Amygdala (tissue), 56 donors: ENCODE results near the gene TSPAN12.
"Not testable (repeated sequence)": the region's sequence is repeated elsewhere in the genome, so short reads cannot be mapped to it uniquely, and the experiment has no call there.

Experiments used
- DNase-seq, 56 donors: peaks; one replicate each; lab custom pipeline; 2025; lab: John Stamatoyannopoulos, UW

The TSPAN12 gene

DNA sequence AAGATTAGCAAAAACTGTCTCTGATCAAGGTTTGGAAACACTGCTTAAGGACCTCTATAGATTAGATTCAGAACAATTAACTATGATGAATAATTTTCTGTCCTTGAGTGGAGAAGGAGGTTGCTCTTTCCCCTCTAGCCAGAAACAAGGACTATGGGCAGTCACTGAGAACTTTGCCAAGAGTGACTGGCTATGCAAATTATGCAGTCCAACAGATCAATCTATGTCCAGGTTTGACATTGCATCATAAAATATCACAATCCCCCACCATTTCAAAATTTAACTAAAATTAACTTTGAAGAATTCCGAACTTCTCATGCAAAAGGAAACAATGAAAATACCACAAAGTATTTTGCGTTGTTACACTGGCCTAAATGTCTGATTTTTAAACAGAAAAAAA lies 50.6 kb downstream of the TSPAN12 start:
- DNase-seq, result no peak

DNA sequence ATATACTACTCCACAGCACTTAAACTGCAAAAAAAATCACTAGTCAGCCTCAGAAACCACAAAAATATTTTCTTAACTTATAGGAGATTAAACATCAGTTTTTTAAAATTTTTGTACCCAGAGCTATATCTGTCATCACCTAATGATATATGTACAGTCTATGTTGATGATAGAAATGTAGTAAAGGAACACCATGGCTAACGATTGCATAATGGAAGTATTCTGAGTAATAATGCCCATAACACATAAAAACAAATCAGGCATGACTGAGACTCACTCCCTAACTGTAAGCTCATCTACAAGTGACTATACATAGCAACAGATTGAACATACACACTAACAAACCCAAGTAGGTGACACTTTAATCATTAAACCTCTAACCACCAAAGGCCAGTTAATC lies 51.3 kb downstream of the TSPAN12 start:
- DNase-seq, result no peak

DNA sequence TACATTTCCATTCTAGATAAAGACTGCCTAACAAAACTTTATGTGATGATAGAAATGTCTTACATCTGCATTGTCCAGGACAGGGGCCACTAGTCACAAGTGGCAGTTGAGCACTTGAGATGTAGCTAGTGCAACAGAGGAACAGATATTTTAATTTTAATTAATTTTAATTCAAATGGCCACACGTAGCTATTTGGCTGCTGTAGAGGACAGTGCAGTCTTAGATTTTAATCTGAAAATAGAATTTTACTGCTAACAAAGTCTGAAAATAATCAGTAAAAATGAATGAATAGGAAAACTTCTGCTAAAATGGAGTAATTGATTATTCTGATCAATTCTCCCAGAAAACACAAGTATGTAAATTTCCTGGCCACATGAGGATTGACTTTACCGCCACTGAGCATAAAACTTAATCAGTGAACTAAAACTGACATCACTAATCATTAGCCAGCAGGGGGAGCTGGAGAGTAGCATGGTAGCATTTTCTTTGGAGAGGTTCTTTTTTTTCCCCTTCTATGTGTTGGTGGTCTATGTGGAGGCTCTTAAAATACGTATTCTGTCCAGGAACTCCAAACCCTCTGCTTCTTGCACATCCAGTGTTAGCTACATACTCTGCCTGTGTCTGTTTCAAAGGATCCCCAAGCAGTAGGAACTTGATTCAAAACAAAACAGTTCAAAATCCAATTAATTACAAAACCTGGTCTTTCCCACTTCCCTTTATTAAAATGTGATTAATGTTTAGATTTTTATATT lies 52.1 kb downstream of the TSPAN12 start:
- DNase-seq, result peak in 24 of 56 donors; percentile 0 to 58 (median 4)

DNA sequence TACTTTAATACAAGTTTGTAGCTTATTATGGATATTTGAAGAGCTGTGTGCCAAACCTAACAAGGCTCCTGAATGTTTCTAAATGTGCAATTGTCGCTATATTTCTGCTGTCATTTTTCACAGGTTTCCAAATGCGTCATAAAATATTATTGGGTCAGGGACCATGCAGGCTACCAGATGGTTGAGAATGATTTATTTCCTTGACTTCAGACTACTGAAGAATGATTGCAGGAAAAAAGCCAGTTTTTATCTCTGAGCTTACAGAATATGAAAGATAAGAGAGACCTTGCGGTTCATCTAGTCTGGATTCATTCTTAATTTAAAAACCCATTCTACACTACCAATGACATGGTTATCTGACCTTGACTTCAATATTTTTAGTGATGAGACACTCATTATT lies 55.2 kb downstream of the TSPAN12 start:
- no peak for DNase-seq

DNA sequence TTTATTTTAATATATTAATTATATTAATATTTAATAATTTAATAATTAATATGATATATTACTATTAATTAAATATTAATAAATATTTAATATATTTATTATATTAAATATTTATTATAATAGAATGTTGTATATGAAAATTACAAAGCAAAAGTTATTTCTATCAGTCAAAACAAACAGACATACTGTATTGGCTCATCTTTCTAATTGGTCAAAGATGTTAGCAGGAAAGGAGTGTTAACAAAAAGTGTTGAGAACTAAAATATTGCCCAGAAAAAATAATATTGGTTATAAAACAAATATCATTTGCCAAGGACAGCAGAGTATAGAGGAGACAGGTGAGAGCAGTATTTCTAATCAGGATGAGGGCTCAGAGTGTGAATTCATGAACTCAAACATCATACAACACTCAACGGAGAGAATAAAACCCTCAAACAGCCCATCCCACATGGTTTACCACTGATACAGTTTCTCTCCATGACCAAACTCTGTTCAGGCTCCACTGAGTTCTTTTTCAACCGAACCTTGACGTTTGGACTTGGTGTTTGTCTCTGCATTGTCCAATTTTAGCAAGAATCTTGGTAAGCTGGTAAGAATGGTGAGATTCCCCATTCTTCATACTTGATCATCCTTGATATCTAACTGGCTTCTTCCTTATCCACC lies 58.0 kb downstream of the TSPAN12 start:
- DNase-seq, result no peak

DNA sequence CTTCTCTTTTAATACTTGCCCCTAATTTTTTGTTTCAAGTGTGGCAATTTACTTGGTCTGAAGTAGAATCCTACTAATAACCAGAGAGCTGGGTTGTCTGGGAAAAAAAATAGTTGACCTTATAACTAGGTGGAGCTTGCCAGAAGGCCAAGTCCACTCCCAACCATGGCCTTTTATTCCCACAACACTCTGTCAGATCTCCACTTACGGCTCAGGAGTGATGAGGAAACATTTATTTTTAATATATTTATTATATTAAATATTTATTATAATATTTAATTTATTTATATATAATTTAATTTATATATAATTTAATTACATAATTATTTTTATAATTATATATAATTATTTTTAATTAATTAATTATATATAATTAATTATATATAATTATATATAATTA lies 58.8 kb downstream of the TSPAN12 start:
- no peak for DNase-seq

DNA sequence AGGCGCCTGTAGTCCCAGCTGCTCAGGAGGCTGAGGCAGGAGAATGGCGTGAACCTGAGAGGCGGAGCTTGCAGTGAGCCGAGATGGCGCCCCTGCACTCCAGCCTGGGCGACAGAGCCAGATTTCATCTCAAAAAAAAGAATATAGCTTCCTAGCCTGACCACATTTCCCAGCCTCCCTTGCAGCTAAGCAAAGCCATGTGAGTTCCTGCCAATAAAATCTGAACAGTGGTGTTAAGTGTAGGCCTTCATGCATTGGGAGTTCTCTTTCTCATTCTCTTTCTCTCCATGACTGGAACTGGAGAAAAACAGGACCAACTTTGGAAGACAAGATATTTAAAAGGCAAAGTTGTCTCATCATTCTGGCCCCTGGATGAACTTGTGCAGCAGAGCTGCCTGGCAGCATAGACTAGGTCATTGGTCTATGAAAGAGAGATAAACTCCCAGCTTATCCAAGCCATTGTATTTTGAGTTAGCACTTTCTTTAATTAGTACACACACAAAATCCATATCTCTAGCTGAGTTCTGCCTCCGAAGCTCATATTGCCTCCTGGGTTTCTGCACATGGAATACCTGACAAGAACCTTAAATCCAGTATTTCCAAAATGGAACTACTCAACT lies 60.8 kb downstream of the TSPAN12 start:
- no peak for DNase-seq

DNA sequence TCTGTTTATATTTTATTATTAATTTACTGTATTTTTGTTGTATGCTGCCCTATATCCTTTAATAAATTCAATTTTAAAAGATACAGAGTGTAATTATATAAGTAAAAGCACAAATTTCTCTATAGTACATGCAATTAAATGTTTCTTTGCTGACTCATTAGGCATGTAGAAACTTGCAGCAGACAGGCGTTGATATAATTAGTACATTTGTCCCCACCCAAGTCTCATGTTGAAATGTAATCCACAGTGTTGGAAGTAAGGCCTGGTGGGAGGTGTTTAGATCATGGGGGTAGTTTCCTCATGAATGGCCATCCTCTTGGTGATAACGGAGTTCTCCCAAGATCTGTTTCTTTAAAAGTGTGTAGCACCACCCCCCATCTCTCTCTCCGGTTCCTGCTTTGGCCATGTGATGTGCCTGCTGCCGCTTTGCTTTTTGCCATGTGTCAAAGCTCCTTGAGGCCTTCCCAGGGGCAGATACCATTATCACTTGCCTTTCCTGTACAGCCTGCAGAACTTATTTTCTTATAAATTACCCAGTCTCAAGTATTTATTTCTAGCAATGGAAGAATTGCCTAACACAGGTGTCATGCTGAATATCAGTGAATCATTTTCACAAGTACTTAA lies 63.7 kb downstream of the TSPAN12 start:
- DNase-seq, result no peak

DNA sequence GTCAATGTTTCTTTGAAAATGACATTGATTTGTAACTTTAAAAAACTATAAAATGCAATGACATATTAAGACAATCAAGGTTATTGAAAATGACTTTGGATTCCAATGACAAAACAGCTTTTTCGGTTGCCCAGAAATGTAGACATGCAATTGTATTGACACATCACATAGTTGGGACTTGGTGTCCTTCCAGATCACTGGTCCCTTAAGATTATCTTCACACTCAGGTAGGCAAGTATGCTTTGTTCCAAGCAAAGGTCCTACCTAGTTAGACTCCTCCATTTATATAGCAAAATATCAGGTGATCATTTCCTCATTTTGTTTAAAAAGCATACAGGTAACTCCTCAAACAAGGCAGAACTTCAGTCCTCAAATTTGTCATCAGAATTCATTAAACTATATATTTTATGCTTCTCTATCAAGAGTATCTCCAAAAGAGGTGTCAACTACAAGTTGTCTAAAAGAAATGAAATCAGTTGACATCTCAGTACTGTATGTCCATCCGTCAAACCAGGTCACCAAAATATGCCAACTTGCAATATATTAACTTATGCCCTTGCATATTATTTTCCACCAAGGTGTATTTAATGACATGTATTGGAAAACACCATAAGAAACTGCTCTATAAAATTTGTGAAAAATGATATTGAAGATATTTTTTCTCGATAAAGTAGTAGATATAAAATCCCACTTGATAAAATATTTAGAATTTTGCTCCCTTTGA lies 64.6 kb downstream of the TSPAN12 start:
- no peak for DNase-seq

DNA sequence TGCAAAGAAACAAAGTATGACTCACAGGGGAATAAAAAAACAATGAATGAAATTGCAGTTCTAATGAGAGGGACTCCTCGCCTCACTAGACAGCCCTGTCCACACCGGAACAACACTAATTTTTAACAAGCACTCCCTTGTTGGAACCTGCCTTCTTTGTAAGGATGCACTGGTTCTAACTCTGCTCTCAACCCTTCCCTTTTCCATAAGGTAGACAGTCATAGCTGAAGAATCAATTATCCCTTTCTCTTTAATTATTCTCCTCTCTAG lies 65.1 kb downstream of the TSPAN12 start:
- DNase-seq, result no peak

DNA sequence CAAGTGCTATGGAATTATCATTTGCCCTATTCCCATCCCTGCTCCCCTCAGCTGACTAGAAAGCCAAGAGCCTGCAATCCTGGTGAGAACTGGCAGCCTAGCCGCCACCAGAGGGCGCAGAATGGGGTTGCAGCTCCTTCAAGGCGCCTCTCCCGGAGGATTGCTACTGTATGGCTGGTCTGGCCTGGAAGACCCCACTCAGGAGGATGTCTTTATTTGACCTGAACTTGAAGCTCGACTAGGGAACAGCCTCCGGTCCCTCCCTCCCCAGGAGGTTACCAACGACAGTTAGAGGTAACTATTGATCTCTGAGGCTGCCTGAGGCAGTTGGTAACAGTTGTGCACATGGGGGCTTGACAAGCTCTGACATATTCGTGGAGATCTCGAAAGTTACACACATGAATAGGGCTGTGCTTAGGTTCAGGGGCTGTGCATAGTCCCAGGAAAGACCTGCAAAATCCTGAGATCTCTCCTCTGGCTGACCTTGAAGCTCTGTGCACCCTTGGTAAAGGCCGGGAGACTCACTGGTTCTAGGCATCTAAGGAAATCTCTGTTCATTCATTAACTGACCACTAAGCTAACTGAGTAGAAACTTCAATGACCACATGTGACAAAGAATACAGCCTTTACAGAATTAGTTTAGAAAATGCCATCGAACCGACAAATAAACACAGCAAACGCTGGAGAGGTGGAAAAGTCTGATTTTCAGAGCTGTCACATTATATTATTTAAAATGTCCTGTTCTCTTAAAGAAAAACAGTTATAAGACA lies 65.7 kb downstream of the TSPAN12 start:
- DNase-seq, result peak in 44 of 56 donors; percentile 1 to 75 (median 22)

DNA sequence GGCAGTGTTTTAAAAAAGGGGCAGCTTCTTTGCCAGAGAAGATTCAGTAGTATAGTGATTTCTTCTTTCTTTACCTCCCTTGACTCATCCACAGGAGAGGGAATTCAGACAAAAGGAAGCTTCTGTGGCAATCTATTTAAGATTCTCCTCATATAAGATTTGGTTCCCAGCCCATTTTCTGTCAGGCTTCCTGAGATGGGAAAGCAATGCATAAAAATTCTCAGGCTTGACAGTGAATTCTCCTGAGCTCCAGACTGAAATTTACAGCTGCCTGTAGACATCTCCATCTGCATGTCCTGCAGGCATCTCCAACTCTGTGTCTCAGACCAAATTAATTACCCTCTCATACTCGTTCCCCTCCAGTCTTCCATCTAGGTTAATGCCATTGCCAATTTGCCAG lies 72.8 kb downstream of the TSPAN12 start:
- DNase-seq, result no peak

DNA sequence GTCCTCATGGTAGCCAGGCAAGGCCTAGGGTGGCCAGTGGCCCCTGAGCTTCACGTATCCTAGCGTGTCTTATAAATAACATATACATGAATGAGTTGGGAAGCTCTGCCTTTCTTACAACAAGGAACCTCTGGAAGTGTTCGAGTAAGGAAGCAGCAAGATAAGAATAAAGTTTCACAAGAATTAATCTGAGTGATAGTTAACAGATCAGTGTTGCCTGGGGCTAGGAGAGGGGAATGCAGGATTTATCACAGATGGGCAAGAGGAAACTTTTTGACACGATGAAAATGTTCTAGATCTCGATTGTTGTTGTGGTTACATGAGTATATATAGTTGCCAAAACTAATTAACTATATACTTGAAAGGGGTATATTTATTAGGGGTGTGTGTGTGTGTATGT lies 74.2 kb downstream of the TSPAN12 start:
- no peak for DNase-seq

DNA sequence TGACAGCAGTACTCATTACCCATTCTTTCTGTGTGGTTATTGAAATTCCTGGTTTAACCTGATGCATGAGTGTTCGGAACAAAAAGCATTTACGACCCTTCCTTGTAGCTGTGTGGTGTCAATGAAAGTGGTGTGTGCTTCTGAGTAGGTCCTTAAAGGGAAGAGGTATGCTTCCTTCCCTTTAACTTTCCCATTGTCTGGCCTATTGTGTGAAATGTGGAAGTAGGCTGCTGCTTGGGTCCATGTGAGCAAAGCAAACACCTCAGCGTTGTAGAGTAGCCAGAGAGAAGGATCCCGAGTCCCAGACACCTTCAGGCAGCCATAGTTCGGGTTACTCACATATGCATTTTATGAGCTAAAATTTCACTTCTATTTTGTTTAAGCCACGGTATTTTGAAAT lies 74.7 kb downstream of the TSPAN12 start:
- DNase-seq, result no peak

DNA sequence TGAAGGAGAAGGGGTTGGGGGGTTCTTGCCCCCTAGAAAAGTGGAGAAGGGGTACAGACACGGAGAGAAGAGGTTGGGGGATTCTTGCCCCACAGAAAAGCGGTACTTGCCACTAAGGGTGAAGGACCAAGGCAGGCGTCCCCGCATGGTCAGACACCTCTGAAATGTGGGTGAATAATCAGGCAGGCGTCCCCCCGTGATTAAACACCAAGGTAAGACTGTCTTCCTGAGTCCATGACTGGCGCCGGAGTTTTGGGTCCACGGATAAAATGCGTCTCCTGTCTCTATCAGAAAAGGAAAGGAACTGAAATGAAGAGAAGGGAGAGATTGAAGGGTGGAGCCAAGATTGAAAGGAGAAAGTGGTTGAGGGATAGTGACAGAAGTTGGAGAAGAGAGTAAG lies 76.0 kb downstream of the TSPAN12 start:
- DNase-seq, result not testable (repeated sequence)

DNA sequence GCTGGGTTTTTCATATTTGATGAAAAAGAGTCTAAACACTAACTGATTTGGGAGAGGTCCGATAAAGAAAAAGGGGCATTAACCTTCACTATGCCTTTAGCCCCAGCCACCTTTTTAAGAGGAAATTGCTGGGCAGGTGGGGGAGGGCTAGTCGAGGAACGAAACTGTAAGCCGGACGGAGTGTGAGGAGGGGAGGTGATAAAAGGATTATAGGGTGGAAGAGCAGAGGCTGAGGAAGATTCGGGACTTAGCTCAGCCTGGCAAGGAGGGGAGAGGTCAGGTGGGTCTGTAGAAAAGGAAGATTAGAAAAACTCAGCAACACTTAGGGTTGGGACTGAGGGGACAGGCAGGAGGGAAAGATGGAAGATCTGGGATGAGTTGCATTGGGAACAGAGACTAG lies 77.0 kb downstream of the TSPAN12 start:
- no peak for DNase-seq

DNA sequence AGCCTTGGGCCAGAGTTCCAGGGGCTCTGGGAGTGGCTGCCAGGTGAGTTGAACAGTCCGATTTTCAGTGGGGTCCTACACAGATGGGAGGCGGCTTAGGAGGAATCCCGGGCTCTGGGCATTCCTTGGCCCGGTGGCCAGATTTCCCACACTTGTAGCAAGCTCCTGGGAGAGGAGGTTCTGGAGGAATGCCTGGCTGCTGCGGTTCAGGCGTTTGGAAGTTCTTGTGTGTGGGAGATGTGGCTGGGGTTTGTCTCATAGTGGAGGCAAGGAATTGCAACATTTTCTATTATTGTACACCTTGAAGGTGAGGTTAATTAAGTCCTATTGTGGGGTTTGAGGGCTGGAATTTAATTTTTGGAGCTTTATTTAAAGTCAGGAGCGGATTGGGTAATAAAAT lies 77.5 kb downstream of the TSPAN12 start:
- DNase-seq, result not testable (repeated sequence)

DNA sequence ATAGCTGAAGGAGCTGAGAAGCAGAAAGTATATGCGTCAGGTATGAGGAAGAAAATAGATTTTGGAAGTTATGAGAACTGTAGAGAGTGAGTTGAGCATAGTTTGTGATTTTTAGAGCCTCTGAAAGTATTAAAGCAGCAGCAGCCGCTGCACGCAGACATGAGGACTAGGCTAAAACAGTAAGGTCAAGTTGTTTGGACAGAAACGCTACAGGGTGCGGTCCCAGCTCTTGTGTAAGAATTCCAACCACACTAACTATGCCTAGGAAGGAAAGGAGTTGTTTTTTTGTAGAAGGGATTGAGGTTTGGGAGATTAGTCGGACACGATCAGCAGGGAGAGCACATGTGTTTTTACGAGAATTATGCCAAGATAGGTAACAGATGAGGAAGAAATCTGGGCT lies 78.9 kb downstream of the TSPAN12 start:
- DNase-seq, result not testable (repeated sequence)

DNA sequence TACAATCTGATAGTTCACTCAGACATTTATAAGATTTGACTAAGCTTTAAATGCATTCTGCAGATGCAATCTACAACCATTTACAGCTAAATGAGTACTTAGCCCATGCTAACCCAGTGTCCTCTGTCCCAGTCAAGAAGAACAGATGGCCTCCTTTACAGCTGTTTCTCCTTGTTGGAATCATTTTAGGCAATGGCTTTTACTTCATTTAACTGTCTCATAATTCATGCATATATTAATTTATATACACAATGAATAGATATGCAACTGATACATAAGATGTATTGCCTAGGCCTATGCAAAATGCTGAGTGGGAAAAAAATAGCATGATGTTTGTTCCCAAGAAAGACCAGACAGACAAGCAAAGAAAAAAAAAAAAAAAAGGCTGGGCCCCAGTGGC lies 82.2 kb downstream of the TSPAN12 start:
- DNase-seq, result no peak

DNA sequence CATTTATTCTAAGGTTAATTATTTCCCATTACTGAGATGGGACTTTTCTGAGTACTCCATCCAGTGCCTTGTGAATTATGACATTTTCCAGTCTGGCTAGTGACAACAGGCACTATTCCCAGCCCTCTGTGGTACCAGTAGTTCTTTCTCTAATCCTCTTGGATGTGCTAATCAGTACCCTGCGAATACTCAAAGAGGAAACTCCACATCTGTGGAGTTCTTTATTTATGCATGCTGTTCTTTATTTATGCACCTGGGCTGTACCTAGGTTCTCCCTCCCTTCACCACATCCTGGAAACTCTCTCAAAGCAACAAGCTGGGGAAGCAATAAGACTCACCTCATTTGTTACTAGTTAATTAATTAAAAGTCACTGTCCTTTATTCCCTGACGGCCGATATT lies 83.5 kb downstream of the TSPAN12 start:
- DNase-seq, result no peak
